ENCODE measurements around the gene CNN2. TPM values are rescaled to one million over a fixed set of nuclear protein-coding genes. Genes with fewer than 3 reads are reported as not detected.

CNN2 gene
- total RNA-seq, 1 experiment from 2014 or later = 194 TPM

DNA sequence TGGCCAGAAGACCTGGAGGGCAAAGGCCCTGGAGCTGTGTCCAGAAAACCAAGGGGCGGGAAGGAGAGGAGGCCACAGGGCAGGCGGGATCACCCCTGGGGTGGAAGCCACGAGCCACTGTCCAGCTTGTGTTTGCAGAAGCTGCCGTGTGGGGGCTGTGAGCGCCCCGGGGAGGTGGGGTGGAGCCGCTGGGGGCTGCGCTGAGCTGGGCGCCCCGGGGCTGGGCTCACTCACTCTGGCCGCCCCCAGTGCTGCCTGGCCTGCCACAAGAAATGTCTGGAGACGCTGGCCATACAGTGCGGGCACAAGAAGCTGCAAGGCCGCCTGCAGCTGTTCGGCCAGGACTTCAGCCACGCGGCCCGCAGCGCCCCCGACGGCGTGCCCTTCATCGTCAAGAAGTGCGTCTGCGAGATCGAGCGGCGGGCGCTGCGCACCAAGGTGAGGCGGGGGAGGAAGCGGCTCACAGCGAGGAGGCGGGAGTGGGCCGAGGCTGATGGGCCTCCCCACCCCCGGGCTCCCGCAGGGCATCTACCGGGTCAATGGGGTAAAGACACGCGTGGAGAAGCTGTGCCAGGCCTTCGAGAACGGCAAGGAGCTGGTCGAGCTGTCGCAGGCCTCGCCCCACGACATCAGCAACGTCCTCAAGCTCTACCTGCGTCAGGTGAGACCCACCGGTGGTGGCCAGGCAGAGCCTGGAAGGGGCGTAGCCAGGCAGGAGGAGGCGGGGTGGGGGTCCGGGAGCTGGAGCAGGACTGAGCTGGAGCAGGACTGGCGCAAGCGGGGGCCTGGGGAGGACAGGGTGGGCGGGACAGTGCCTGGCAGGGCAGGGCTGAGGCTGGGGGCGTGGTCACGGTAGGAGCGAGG, 55.1 kb downstream of the CNN2 start:
- Histone ChIP-seq H3K27me3 (replicated peaks; ENCODE audit: control insufficient read depth, insufficient read depth, low read length) (no peaks in the 10 kb centered on the region), H3K9me3 (no peaks in the 10 kb centered on the region), H3K4me3 (ENCODE audit: low read depth, low read length) (no peak overlapping the region), H3K36me3 (ENCODE audit: control insufficient read depth, insufficient read depth, low read length) (no peaks in the 10 kb centered on the region), H3K4me1 (no peaks in the 10 kb centered on the region)
- H3K36me3 Mint-ChIP-seq (ENCODE audit: insufficient read depth, unreplicated experiment) = peaks cover 76% of the 10 kb centered on the region
- ChIA-PET CTCF (no interaction called here), POLR2A (no interaction called here)
- no TSS peak for BruUV-seq (replicated peaks)
- no peak overlapping the region for H3K4me3 Mint-ChIP-seq (ENCODE audit: unreplicated experiment)
- DNase-seq = no peak
- no peaks in the 10 kb centered on the region for H3K9me3 Mint-ChIP-seq (ENCODE audit: unreplicated experiment)
- H3K27me3 Mint-ChIP-seq (ENCODE audit: insufficient read depth, unreplicated experiment) = no peaks in the 10 kb centered on the region
- intact Hi-C loops (cut with micrococcal nuclease; ENCODE audit: unreplicated experiment) = no loop called here
- no peaks in the 10 kb centered on the region for H3K4me1 Mint-ChIP-seq (ENCODE audit: low read depth, unreplicated experiment)
- TF ChIP-seq CTCF (IDR thresholded peaks at IDR 0.05; ENCODE audit: insufficient read depth in 1 of 2, low read depth in 1 of 2, low read length in 1 of 2, severe bottlenecking in 1 of 2, unreplicated experiment in 1 of 2) = no peak
- no peak overlapping the region for H3K27ac Mint-ChIP-seq (ENCODE audit: unreplicated experiment)

- BruUV-seq (replicated peaks) = no TSS peak
- H3K4me3 Mint-ChIP-seq (ENCODE audit: unreplicated experiment) = no peak overlapping the region
- POLR2A ChIA-PET = no interaction called here
- CTCF ChIA-PET = interaction anchor here (0.6 kb wide), 2 partner anchors 61 to 70 kb away, joined by 4 read pairs; no protein-coding TSS in a partner anchor
- TF ChIP-seq CTCF (IDR thresholded peaks at IDR 0.05; ENCODE audit: insufficient read depth in 1 of 2, low read depth in 1 of 2, low read length in 1 of 2, severe bottlenecking in 1 of 2, unreplicated experiment in 1 of 2) = no peak
- Histone ChIP-seq H3K9me3 (no peaks in the 10 kb centered on the region), H3K4me1 (no peaks in the 10 kb centered on the region), H3K4me3 (ENCODE audit: low read depth, low read length) (no peak overlapping the region), H3K36me3 (ENCODE audit: control insufficient read depth, insufficient read depth, low read length) (no peaks in the 10 kb centered on the region), H3K27me3 (replicated peaks; ENCODE audit: control insufficient read depth, insufficient read depth, low read length) (no peaks in the 10 kb centered on the region)
- H3K9me3 Mint-ChIP-seq (ENCODE audit: unreplicated experiment) = no peaks in the 10 kb centered on the region
- no peaks in the 10 kb centered on the region for H3K4me1 Mint-ChIP-seq (ENCODE audit: low read depth, unreplicated experiment)
- intact Hi-C loops (cut with micrococcal nuclease; ENCODE audit: unreplicated experiment) = no loop called here
- no peak overlapping the region for H3K27ac Mint-ChIP-seq (ENCODE audit: unreplicated experiment)
- peaks cover 77% of the 10 kb centered on the region for H3K36me3 Mint-ChIP-seq (ENCODE audit: insufficient read depth, unreplicated experiment)
- DNase-seq = peak; percentile 53 to 70
- H3K27me3 Mint-ChIP-seq (ENCODE audit: insufficient read depth, unreplicated experiment) = no peaks in the 10 kb centered on the region
These were observed 55.9 kb downstream of the CNN2 start for GRCh38 chr19:1082165-1082927.

DNA sequence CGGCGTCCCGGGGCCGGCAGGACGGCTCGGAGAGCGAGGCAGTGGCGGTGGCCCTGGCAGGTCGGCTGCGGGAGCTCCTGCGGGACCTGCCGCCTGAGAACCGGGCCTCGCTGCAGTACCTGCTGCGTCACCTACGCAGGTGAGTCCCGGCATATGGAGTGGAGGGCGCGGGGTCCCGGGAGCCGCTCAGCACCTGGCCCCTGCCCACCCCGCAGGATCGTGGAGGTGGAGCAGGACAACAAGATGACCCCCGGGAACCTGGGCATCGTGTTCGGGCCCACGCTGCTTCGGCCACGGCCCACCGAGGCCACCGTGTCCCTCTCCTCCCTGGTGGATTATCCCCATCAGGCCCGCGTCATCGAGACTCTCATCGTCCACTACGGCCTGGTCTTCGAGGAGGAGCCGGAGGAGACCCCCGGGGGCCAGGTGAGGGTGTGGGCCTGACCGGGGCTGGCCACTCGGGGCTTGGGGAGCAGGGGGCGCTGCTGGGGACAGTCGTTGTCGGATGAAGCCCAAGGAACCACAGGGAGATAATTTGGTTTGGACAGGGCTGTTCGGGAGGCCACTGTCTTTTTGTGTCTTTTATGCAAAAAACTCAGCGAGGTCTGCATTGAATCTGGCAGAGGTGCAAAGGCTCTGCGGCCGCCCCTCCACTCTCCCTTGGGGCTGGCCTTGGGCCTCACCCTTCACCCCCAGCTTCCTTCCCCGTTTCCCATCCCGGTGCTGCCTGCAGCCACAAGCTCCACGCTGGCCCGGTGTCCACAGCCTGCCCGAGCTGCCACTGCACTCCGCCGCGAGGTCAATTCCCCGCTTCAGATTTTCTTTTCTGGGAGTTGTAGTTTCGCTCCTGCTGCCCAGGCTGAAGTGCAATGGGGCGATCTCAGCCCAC, 56.8 kb downstream of the CNN2 start:
- Mint-ChIP-seq H3K4me1 (ENCODE audit: low read depth, unreplicated experiment) (no peaks in the 10 kb centered on the region), H3K4me3 (ENCODE audit: unreplicated experiment) (peak overlapping the region; percentile 27), H3K27ac (ENCODE audit: unreplicated experiment) (no peak overlapping the region), H3K27me3 (ENCODE audit: insufficient read depth, unreplicated experiment) (no peaks in the 10 kb centered on the region), H3K9me3 (ENCODE audit: unreplicated experiment) (no peaks in the 10 kb centered on the region), H3K36me3 (ENCODE audit: insufficient read depth, unreplicated experiment) (peaks cover 80% of the 10 kb centered on the region)
- CTCF ChIA-PET = interaction anchor here (0.6 kb wide), 1 partner anchor 61 kb away, joined by 4 read pairs; no protein-coding TSS in a partner anchor
- Histone ChIP-seq H3K4me3 (ENCODE audit: low read depth, low read length) (no peak overlapping the region), H3K36me3 (ENCODE audit: control insufficient read depth, insufficient read depth, low read length) (no peaks in the 10 kb centered on the region), H3K27me3 (replicated peaks; ENCODE audit: control insufficient read depth, insufficient read depth, low read length) (no peaks in the 10 kb centered on the region), H3K4me1 (no peaks in the 10 kb centered on the region), H3K9me3 (no peaks in the 10 kb centered on the region)
- intact Hi-C loops (cut with micrococcal nuclease; ENCODE audit: unreplicated experiment) = no loop called here
- DNase-seq = no peak
- no TSS peak for BruUV-seq (replicated peaks)
- POLR2A ChIA-PET = no interaction called here
- no peak for TF ChIP-seq CTCF (IDR thresholded peaks at IDR 0.05; ENCODE audit: insufficient read depth in 1 of 2, low read depth in 1 of 2, low read length in 1 of 2, severe bottlenecking in 1 of 2, unreplicated experiment in 1 of 2)
